NCI-H446 treated with DMSO at 0.1 percent for 48 hours (cell line): Measurements from ENCODE around the gene FAM98C.
"Not testable (repeated sequence)": the region's sequence is repeated elsewhere in the genome, so short reads cannot be mapped to it uniquely, and the experiment has no call there.

Experiments used
- DNase-seq: peaks from one replicate; lab custom pipeline; 2025; lab: John Stamatoyannopoulos, UW

Gene FAM98C

GRCh38 chr19:38427035-38427677, 24.3 kb downstream of the FAM98C start:
- not testable (repeated sequence) for DNase-seq

GRCh38 chr19:38429055-38429810, 26.3 kb downstream of the FAM98C start:
- DNase-seq, result no peak

GRCh38 chr19:38429811-38430156, 26.9 kb downstream of the FAM98C start:
- DNase-seq, result no peak

- DNase-seq, result no peak
Measured at GRCh38 chr19:38430931-38431330, 28.0 kb downstream of the FAM98C start.

- no peak for DNase-seq
Measured at GRCh38 chr19:38433268-38433733, 30.4 kb downstream of the FAM98C start, which contains the start of gene RYR1. Gene RYR1, plus strand, starts transcription at chr19:38433691. Its CDS starts 139 bp downstream, at chr19:38433830.

- DNase-seq, result no peak
Measured at GRCh38 chr19:38434549-38435051, 31.7 kb downstream of the FAM98C start.

- DNase-seq, result no peak
Measured at GRCh38 chr19:38437295-38437694, 34.4 kb downstream of the FAM98C start.

- no peak for DNase-seq
Measured at GRCh38 chr19:38437917-38438316, 35.0 kb downstream of the FAM98C start.

GRCh38 chr19:38440592-38440991, 37.7 kb downstream of the FAM98C start:
- DNase-seq, result no peak

GRCh38 chr19:38441657-38442348, 38.9 kb downstream of the FAM98C start:
- DNase-seq, result no peak

GRCh38 chr19:38442736-38443135, 39.8 kb downstream of the FAM98C start:
- DNase-seq, result no peak

GRCh38 chr19:38443458-38443999, 40.6 kb downstream of the FAM98C start:
- no peak for DNase-seq

GRCh38 chr19:38444026-38444425, 41.1 kb downstream of the FAM98C start:
- DNase-seq, result no peak

- DNase-seq, result no peak
Measured at GRCh38 chr19:38445362-38445761, 42.5 kb downstream of the FAM98C start.

GRCh38 chr19:38448225-38448624, 45.3 kb downstream of the FAM98C start:
- no peak for DNase-seq

- DNase-seq, result no peak
Measured at GRCh38 chr19:38449518-38449917, 46.6 kb downstream of the FAM98C start.

- no peak for DNase-seq
Measured at GRCh38 chr19:38451036-38451435, 48.1 kb downstream of the FAM98C start.

GRCh38 chr19:38451629-38452028, 48.7 kb downstream of the FAM98C start:
- DNase-seq, result no peak

- DNase-seq, result no peak
Measured at GRCh38 chr19:38452430-38453366, 49.8 kb downstream of the FAM98C start.

- no peak for DNase-seq
Measured at GRCh38 chr19:38453596-38453995, 50.7 kb downstream of the FAM98C start.

- no peak for DNase-seq
Measured at GRCh38 chr19:38455031-38455430, 52.1 kb downstream of the FAM98C start.
